Measurements from ENCODE around the gene DCC. TPM values are rescaled to one million over a fixed set of nuclear protein-coding genes. Genes with fewer than 3 reads are reported as not detected.

DCC gene, protein sequence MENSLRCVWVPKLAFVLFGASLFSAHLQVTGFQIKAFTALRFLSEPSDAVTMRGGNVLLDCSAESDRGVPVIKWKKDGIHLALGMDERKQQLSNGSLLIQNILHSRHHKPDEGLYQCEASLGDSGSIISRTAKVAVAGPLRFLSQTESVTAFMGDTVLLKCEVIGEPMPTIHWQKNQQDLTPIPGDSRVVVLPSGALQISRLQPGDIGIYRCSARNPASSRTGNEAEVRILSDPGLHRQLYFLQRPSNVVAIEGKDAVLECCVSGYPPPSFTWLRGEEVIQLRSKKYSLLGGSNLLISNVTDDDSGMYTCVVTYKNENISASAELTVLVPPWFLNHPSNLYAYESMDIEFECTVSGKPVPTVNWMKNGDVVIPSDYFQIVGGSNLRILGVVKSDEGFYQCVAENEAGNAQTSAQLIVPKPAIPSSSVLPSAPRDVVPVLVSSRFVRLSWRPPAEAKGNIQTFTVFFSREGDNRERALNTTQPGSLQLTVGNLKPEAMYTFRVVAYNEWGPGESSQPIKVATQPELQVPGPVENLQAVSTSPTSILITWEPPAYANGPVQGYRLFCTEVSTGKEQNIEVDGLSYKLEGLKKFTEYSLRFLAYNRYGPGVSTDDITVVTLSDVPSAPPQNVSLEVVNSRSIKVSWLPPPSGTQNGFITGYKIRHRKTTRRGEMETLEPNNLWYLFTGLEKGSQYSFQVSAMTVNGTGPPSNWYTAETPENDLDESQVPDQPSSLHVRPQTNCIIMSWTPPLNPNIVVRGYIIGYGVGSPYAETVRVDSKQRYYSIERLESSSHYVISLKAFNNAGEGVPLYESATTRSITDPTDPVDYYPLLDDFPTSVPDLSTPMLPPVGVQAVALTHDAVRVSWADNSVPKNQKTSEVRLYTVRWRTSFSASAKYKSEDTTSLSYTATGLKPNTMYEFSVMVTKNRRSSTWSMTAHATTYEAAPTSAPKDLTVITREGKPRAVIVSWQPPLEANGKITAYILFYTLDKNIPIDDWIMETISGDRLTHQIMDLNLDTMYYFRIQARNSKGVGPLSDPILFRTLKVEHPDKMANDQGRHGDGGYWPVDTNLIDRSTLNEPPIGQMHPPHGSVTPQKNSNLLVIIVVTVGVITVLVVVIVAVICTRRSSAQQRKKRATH (N-terminal part only)
- 1 to 10 TPM in 3 of 6 donors, under 1 TPM in 3; 0.33 to 3.5 (median 1.0) TPM for total RNA-seq

DNA sequence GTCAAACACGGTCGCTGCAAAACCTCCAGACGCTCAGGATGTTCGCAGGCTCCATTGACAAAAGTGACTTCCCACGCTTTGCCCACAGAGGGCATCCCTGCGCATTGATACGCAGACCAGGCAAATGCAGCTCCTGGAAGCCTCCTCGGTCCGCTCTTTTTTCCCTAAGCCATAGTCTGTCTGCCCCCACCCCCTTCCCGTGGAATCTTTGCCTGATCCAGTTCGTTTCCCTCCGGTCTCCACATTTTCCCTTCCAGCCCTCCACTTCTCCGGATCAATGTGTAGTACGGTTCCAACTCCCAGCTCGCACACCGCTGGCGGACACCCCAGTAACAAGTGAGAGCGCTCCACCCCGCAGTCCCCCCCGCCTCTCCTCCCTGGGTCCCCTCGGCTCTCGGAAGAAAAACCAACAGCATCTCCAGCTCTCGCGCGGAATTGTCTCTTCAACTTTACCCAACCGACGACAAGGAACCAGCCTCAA lies at the start of gene DCC:
Gene DCC (plus strand): TSS at position 307 of the 481 bp plus-strand sequence. CDS start 591 bp downstream, outside the sequence.
- peak; percentile 32 to 37 for DNase-seq
- 4 to 5% methylated on average over 22 to 27 of the region's 27 CpGs for WGBS, 2 donors
- ATAC-seq (ENCODE audit: low FRiP score in 2 of 2) = no peak
- Histone ChIP-seq H3K27ac (no peak within 1 kb of the TSS), H3K9me3 (no peaks in the 10 kb centered on the region), H3K4me3 (peak within 1 kb of the TSS; percentile 6 to 36 (median 20)), H3K4me1 (peaks cover 0 to 27% (median 2%) of the 10 kb centered on the region in 4 donors), H3K36me3 (no peaks in the 10 kb centered on the region), H3K27me3 (peaks cover 0 to 16% (median 4%) of the 10 kb centered on the region in 4 donors)
- TF ChIP-seq POLR2A (IDR thresholded peaks at IDR 0.05) = no peak
- TF ChIP-seq, protein P1, sequence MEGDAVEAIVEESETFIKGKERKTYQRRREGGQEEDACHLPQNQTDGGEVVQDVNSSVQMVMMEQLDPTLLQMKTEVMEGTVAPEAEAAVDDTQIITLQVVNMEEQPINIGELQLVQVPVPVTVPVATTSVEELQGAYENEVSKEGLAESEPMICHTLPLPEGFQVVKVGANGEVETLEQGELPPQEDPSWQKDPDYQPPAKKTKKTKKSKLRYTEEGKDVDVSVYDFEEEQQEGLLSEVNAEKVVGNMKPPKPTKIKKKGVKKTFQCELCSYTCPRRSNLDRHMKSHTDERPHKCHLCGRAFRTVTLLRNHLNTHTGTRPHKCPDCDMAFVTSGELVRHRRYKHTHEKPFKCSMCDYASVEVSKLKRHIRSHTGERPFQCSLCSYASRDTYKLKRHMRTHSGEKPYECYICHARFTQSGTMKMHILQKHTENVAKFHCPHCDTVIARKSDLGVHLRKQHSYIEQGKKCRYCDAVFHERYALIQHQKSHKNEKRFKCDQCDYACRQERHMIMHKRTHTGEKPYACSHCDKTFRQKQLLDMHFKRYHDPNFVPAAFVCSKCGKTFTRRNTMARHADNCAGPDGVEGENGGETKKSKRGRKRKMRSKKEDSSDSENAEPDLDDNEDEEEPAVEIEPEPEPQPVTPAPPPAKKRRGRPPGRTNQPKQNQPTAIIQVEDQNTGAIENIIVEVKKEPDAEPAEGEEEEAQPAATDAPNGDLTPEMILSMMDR (IDR thresholded peaks at IDR 0.05) = peak in 3 of 6 experiments; percentile 11 to 31 (median 16)
- TF ChIP-seq POLR2AphosphoS5 (IDR thresholded peaks at IDR 0.05) = no peak

DNA sequence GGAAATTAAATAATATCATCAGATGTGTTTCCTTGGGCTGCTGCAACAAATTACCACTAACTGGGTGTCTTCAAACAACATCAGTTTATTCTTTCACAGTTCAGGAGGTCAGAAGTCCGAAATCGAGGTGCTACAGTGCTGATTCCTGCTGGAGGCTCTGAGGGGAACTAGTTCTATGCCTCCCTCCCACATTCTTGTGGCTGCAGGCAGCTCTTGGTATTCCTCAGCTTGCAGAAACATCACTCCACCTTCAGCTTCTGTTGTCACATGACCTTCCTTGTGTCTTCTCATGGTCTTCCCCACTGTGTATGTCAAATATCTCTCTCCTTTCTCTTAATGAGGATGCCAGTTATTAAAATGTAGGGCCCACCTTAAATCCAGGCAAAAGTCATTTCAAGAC lies 29.3 kb upstream of the DCC start:
- WGBS, 2 donors = 39 to 53% methylated on average over 2 of the region's 2 CpGs
- ATAC-seq (ENCODE audit: low FRiP score in 2 of 2) = no peak

DNA sequence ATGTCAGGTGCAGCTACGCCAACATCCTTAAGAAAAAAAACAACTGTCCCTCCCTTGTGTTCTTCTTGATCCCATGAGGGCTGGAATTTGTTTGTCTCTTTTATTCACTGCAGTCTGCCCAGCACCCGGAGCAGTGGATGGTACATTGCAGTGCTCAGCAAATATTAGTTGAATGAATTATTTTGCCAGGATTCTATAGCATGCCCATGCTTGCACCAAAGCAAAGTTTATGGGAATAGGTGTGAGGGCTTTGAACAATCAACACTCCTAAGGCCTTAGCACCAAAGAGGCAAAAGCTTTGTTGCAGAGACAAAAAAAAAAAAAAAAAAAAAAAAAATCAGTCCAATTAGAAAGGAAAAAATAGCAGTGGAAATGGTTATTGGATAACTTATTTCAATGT lies 28.7 kb upstream of the DCC start:
- Histone ChIP-seq H3K27ac (no peak overlapping the region), H3K4me1 (no peaks in the 10 kb centered on the region), H3K4me3 (no peak overlapping the region), H3K27me3 (no peaks in the 10 kb centered on the region), H3K9me3 (no peaks in the 10 kb centered on the region), H3K36me3 (no peaks in the 10 kb centered on the region)
- ATAC-seq (ENCODE audit: low FRiP score in 2 of 2) = no peak
- WGBS, 2 donors = 72 to 84% methylated on average over 2 of the region's 2 CpGs
- TF ChIP-seq POLR2A (IDR thresholded peaks at IDR 0.05) (no peak), POLR2AphosphoS5 (IDR thresholded peaks at IDR 0.05) (no peak), EP300 (IDR thresholded peaks at IDR 0.05) (no peak)
- TF ChIP-seq, protein P1 (IDR thresholded peaks at IDR 0.05) = no peak
- no peak for DNase-seq

More for the DNA sequence above, 29.3 kb upstream of the DCC start:
- Histone ChIP-seq H3K4me1 (no peaks in the 10 kb centered on the region), H3K4me3 (no peak overlapping the region), H3K36me3 (no peaks in the 10 kb centered on the region), H3K27ac (no peak overlapping the region), H3K9me3 (no peaks in the 10 kb centered on the region), H3K27me3 (no peaks in the 10 kb centered on the region)
- DNase-seq = no peak
- TF ChIP-seq EP300 (IDR thresholded peaks at IDR 0.05) (no peak), POLR2A (IDR thresholded peaks at IDR 0.05) (no peak), POLR2AphosphoS5 (IDR thresholded peaks at IDR 0.05) (no peak)
- TF ChIP-seq, protein P1 (IDR thresholded peaks at IDR 0.05) = no peak

DNA sequence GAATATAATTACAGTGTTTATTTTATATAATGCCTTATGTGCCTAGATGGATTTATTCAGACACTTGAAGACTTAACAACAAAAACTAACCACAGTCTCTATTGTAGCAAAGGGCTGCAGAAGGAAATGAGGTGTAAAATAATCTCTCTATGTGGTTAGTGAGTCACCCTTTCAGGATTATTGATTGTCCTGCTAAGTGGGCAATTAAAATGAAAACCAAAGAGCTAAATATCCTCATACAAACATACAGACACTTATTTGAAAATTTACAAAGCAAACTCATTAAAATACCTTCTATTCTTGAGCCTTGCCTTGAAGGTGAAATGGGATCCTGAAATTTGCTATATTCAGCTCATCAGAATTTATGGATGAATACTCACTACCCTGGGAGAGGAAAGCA lies 27.7 kb upstream of the DCC start:
- Histone ChIP-seq H3K27me3 (no peaks in the 10 kb centered on the region), H3K4me3 (no peak overlapping the region), H3K27ac (no peak overlapping the region), H3K4me1 (no peaks in the 10 kb centered on the region), H3K36me3 (no peaks in the 10 kb centered on the region), H3K9me3 (no peaks in the 10 kb centered on the region)
- DNase-seq (no peak), ATAC-seq (ENCODE audit: low FRiP score in 2 of 2) (no peak)
- no peak for TF ChIP-seq EP300 (IDR thresholded peaks at IDR 0.05)

DNA sequence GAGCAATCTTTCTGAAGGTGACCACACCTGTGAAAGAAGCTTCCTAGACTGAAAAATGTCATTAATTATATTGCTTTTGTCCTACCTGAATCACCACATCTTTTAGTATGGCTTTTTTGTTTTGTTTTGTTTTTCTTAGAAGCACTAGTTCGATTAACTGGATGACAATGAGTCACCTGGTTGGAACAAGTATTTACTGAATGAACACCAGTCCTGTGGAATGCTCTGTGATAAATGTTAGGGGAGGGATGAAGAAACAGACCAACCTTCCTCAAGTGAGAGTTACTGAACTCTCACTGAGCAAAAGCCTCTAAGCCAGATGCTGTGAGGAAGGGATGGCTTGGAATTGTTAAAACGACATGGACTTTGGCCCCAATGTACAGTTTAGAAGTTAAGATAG lies 26.8 kb upstream of the DCC start:
- H3K4me1 ChIP-seq = no peaks in the 10 kb centered on the region
- ATAC-seq (ENCODE audit: low FRiP score in 2 of 2) (no peak), DNase-seq (no peak)
- no peaks in the 10 kb centered on the region for H3K36me3 ChIP-seq
- TF ChIP-seq EP300 (IDR thresholded peaks at IDR 0.05) (no peak), POLR2A (IDR thresholded peaks at IDR 0.05) (no peak), POLR2AphosphoS5 (IDR thresholded peaks at IDR 0.05) (no peak)
- TF ChIP-seq, protein P1 (IDR thresholded peaks at IDR 0.05) = no peak
- no peaks in the 10 kb centered on the region for H3K9me3 ChIP-seq
- no peak overlapping the region for H3K4me3 ChIP-seq
- H3K27ac ChIP-seq = no peak overlapping the region
- H3K27me3 ChIP-seq = no peaks in the 10 kb centered on the region
- WGBS, 2 donors = 48 to 59% methylated on average over 2 of the region's 2 CpGs

Data from upper lobe of left lung (tissue), 6 donors.